CD4-positive, alpha-beta T cell treated with Interleukin-15 for 4 hours (primary cell): ENCODE results near the gene ATG10.

Experiments
- DNase-seq: peaks from one replicate; pipeline ENCODE4 v3.0.0-alpha.2; 2020; ENCODE audit warnings: low spot score

The ATG10 gene

DNA sequence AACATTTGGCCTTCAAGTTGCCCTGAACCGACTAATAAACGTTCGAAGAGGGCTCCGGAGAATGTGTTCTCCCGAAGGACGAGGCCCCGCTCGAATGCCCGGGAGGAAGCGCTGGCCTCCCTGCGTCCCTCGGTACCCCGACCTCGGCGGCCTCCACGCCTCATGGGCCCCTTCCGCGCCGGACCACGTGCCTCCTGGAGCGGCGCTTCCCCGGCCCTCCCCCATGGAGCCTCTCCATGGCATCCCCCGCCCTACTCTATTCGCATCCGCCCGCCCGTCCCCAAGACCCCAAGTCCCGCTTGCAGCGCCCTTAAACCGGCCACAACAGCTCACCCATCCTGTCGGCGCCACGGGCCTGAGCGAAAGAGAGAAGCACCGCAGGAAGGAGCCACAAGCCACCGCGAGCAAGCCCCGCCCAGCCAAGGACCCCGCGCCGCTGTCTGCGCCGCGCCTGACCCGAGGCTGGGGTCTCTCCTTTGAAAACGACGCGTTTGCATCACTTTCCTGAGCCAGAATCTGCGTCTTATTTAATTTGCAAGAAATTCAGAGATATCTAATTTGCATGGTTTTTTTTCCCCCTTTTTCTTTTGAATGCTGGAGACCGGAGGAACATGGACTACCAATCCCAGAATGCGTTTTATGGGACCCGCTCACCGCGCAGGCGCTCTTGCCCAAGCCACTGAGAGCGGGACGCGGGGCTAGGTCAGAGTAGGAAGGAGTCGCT is 306.3 kb downstream of the ATG10 start, which contains the start of gene RPS23:
Gene RPS23 (minus strand): TSS at position 368 of the 724 bp plus-strand sequence. CDS start 31 bp downstream, at position 337.
- DNase-seq = peak; percentile 90

GRCh38 chr5:82278711-82279370 is 307.0 kb downstream of the ATG10 start:
- DNase-seq = no peak

- no peak for DNase-seq
Measured at GRCh38 chr5:82283893-82284292, 312.1 kb downstream of the ATG10 start.

DNA sequence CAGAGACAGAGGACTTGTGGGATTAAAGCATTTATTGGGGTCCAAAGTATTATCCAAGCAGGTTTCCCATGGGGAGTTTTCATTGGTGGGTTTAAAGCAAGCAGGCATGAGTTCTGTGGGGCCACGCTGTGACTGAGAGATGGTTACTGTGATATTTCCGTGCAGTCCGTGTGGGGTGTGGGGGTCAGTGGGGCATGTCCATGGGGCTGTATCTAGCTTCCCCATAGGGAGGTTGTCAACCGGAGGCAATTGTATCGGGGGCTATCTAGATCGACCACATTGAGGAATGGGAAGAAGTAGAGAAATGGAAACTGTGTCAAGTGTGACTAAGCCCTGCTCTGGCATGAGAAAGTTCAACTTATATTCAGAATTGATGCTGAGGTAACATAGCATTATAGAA is 313.4 kb downstream of the ATG10 start:
- no peak for DNase-seq

- DNase-seq = no peak
Measured at GRCh38 chr5:82287625-82288024, 315.8 kb downstream of the ATG10 start.

- no peak for DNase-seq
Measured at GRCh38 chr5:82290005-82290404, 318.2 kb downstream of the ATG10 start.

DNA sequence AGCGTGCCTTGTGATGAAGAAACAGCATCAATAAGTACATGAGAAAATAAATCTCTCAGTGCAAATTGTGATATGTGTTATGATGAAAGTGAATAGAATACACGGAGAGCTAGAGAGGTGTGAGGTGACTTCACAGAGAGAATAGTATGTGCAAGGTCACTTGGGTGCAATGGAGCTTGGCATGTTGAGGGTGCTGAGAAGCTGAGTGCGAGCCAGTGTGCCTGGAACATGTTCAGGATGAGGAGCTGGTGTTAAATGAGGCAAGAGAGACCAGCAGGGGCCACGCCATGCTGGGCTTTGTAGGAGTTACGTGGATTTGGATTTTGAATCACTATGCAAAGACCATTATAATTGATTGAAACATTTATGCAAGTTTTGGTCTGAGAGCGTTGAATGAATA is 319.1 kb downstream of the ATG10 start:
- no peak for DNase-seq

DNA sequence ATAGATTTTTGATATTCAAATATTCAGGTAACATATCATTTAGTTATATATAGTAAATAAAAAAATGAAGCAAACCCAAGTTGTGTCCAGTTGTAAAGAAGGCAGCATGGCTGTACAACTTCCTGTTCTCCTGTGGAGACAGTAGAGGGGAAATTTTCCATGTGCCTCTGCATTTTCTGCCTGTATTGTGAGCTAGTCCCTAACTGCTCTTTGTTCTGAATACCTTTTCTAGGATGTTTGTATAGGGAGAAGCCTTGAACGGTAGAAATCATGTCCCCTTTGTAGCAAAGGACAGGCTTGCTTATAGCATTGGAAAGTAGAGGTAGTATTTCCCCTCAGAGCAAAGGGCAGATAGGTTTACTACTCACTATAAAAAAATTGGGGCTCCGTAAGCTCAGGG is 319.6 kb downstream of the ATG10 start:
- no peak for DNase-seq

DNA sequence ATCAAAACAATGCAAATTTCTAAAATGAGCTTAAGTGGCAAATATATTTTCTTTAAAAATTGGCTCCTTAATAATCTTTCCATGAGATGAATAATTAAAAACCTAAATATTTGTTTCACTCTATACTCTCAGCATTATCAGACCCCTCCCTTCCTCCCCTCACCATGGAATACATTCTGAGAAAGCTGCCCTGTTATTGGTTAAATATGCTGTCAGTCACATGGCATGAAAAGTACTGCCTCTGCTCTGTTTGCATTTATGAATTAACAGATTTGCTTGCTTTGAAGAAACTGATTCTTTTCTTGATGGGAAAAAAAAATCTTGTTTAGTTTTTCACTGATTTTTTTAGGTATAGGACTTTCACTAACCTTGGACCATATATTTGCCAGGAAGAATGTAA is 323.3 kb downstream of the ATG10 start:
- no peak for DNase-seq

- no peak for DNase-seq
Measured at GRCh38 chr5:82295959-82296531, 324.2 kb downstream of the ATG10 start.

- no peak for DNase-seq
Measured at GRCh38 chr5:82296929-82297328, 325.1 kb downstream of the ATG10 start.

DNA sequence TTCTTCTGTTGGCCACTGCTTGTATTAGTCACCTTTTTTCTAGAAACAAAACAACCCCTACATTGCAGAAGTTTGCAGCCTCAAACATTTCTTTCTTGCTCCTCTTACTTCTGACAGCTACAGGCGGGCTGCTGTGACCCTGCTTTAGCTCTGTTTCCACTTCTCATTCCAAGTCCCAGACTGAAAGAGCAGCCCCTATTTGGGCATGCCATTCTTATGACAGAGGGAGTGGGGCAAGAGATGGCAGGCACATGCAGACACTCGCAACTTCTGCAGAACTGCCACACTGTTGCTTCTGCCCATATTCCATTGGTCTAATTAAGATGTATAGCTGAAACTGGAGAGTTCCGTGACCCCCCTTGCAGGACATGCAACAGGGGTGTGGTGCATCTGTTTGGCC is 325.9 kb downstream of the ATG10 start:
- no peak for DNase-seq

GRCh38 chr5:82298668-82299067 is 326.8 kb downstream of the ATG10 start:
- no peak for DNase-seq

DNA sequence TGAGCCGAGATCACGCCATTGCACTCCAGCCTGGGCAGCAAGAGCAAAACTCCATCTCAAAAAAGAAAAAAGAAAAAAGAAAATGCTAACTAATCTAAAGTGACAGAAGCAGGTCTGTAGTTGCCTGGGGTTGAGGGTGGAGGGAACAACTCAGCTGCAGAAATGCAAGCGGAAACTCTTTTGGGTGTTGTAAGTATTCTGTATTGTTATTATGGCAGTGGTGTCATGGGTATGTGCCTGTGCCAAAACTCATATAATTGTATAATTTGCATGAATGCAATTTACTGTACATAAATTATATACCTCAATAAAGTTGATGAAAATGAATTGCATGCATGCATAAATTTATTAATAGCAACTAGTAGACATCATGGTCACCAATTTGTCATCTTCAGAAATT is 329.4 kb downstream of the ATG10 start:
- DNase-seq = no peak
